Psoas muscle (tissue), 8 donors: ENCODE measurements around the gene EGFL8. TPM values are rescaled to one million over a fixed set of nuclear protein-coding genes. Genes with fewer than 3 reads are reported as not detected.
A peak's percentile ranks its signal among the peaks of the same experiment; 100 is the strongest.

Source experiments
- ATAC-seq, 4 donors: fragments of 200-7000 bp; cut with Tn5 transposase; one replicate each; pipeline ENCODE4 v1.9.1; 2020; ENCODE audit warnings: moderate library complexity in 3 of 4, mild to moderate bottlenecking in 2 of 4
- DNase-seq, 2 donors: peaks; one replicate each; pipeline ENCODE4 v3.0.0-alpha.2; 2020
- H3K27ac ChIP-seq: fragments of 200-600 bp; one replicate; pipeline ENCODE4 v1.8.0; 2022
- H3K27me3 ChIP-seq, 3 donors: fragments of 200-600 bp in 1 of 3; one replicate each; pipeline versions ENCODE4 v1.6.1 to v1.8.0; 2013 to 2022; ENCODE audit warnings: low read length in 2 of 3, mild to moderate bottlenecking in 2 of 3, moderate library complexity in 1 of 3; ENCODE audit not compliant: insufficient read depth in 3 of 3
- H3K36me3 ChIP-seq, 2 donors: fragments of 200-600 bp in 1 of 2; one replicate each; pipeline versions ENCODE4 v1.6.1 to v1.8.0; 2013 to 2022; ENCODE audit warnings: low read depth in 1 of 2, mild to moderate bottlenecking in 1 of 2, moderate library complexity in 1 of 2; ENCODE audit not compliant: insufficient read depth in 1 of 2
- H3K4me1 ChIP-seq: fragments of 200-600 bp; one replicate; pipeline ENCODE4 v1.8.0; 2022
- H3K4me3 ChIP-seq: fragments of 200-600 bp; one replicate; pipeline ENCODE4 v1.8.0; 2022; ENCODE audit warnings: mild to moderate bottlenecking
- H3K9me3 ChIP-seq: fragments of 200-600 bp; one replicate; pipeline ENCODE4 v1.8.0; 2022
- CTCF ChIP-seq: fragments of 200-600 bp; IDR thresholded peaks from one replicate; pipeline ENCODE4 v1.8.0; 2022; ENCODE audit warnings: antibody characterized with exemption
- WGBS, 3 donors: extraction: QIAGEN DNeasy Blood & Tissue Kit; methylation state at CpG; one replicate each; pipeline versions ENCODE4 v1.1.6 to v1.1.7; 2013; 5-methylcytosine and 5-hydroxymethylcytosine counted together
- intact Hi-C, 2 donors: fragments of 100-400 bp; cut with DNase I; formaldehyde crosslinking; loops; one replicate each; pipeline versions ENCODE4 v1.11.0 to v1.14.2; 2022
- polyA plus RNA-seq, 3 donors: library from polyadenylated mRNA; stranded (reverse); fragments of 200-250 nt; gene quantifications; one replicate each; pipeline ENCODE4 v1.2.3, GENCODE V29; 2013
- total RNA-seq, 4 donors: library from RNA; stranded (reverse); fragmentation: NEBNext Ultra II Directional in 2 of 4; extraction: Animal tissue kit (Norgen Biotek cat#: 25700) in 2 of 4; gene quantifications; one replicate each; pipeline versions ENCODE4 v1.2.1 to v1.2.4, GENCODE V29; 2021 to 2023
- donor health status: healthy with polysubstance abuse.
- donor health status: DM: no; HTN: no; CAD: no; lungs with moderate emphysema.
- donor health status: Bipolar disorder and iron deficiency.
- donor health status: healthy.
- donor health status: DM: yes; HTN: yes; CAD: no.
- donor health status: DM: no; HTN: no; CAD: no.
- donor health status: DM: no; HTN: no; CAD: no.
- donor health status: DM: yes; HTN: yes; CAD: no.

Gene EGFL8
- total and polyA plus RNA-seq, 7 donors: 2.0 to 7.0 (median 3.6) TPM

DNA sequence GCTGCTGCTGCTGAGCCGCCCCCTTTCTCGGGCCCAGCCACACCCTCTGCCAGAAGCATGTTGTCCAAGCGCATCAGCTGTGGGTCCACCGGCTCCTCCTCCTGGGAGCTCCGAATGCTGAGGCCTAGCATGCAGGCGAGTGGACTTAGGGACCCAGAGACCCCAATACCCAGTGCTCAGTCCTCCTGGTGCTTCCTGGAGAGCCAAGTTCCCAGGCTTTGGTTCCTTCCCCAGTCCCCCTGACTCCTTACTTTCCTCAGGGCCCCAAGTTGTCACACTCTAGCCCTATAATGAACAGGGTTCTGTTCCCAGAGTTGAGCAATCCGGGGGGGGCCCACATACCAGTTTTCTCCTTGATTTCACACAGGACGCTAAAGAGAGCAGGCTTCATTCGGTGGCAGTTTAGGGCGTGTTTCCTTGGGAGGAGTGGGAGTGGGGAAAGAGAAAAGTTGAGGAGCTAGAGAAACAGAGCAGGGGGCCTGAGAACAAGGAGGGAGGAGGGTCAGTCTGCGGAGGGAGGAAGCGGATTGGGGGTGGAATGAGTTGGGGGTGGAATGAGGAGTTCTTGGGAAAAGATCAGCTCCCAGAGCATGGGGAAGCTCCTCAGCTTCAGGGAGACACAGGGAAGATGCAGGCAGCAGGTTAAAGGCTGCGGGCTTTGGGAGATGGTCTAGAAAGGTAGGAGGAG, 24.1 kb downstream of the EGFL8 start:
- ATAC-seq (no peak), DNase-seq (no peak)
- Histone ChIP-seq H3K4me3 (peak overlapping the region; percentile 77), H3K4me1 (peaks cover 18% of the 10 kb centered on the region), H3K27ac (peak overlapping the region; percentile 91), H3K27me3 (no peaks in the 10 kb centered on the region), H3K36me3 (peaks cover 0 to 23% of the 10 kb centered on the region in 2 donors), H3K9me3 (no peaks in the 10 kb centered on the region)
- 17 to 28% (median 23%) methylated on average over 8 to 12 of the region's 13 CpGs for WGBS, 3 donors
- intact Hi-C loops: no loop called here
- no peak for TF ChIP-seq CTCF

- Histone ChIP-seq H3K4me1 (peaks cover 18% of the 10 kb centered on the region), H3K27ac (peak overlapping the region; percentile 91), H3K27me3 (no peaks in the 10 kb centered on the region), H3K36me3 (peaks cover 0 to 21% of the 10 kb centered on the region in 2 donors), H3K9me3 (no peaks in the 10 kb centered on the region), H3K4me3 (peak overlapping the region; percentile 77)
- intact Hi-C loops: no loop called here
- WGBS, 3 donors: 1 to 7% (median 5%) methylated on average over 9 to 10 of the region's 10 CpGs
- no peak for DNase-seq
- no peak for TF ChIP-seq CTCF
- ATAC-seq: peak in 1 of 4 donors; percentile 0
Measured at GRCh38 chr6:32189069-32189741, 24.8 kb downstream of the EGFL8 start.

GRCh38 chr6:32189742-32190053, 25.3 kb downstream of the EGFL8 start:
- ATAC-seq (peak; percentile 1 to 8 (median 4)), DNase-seq (peak in 1 of 2 donors; percentile 52)
- H3K27me3 ChIP-seq: no peaks in the 10 kb centered on the region
- no peaks in the 10 kb centered on the region for H3K9me3 ChIP-seq
- H3K27ac ChIP-seq: peak overlapping the region; percentile 91
- intact Hi-C loops: loop anchor here in 1 of 2 donors (10.0 kb wide), 1 partner anchor 1005 kb away; the partner anchor contains the start of gene COL11A2
- peak overlapping the region; percentile 77 for H3K4me3 ChIP-seq
- H3K4me1 ChIP-seq: peaks cover 19% of the 10 kb centered on the region
- no peak for TF ChIP-seq CTCF
- H3K36me3 ChIP-seq: peaks cover 0 to 21% of the 10 kb centered on the region in 2 donors
- whole genome bisulfite sequencing, 3 donors: 0 to 13% (median 11%) methylated on average over 12 to 23 of the region's 23 CpGs

DNA sequence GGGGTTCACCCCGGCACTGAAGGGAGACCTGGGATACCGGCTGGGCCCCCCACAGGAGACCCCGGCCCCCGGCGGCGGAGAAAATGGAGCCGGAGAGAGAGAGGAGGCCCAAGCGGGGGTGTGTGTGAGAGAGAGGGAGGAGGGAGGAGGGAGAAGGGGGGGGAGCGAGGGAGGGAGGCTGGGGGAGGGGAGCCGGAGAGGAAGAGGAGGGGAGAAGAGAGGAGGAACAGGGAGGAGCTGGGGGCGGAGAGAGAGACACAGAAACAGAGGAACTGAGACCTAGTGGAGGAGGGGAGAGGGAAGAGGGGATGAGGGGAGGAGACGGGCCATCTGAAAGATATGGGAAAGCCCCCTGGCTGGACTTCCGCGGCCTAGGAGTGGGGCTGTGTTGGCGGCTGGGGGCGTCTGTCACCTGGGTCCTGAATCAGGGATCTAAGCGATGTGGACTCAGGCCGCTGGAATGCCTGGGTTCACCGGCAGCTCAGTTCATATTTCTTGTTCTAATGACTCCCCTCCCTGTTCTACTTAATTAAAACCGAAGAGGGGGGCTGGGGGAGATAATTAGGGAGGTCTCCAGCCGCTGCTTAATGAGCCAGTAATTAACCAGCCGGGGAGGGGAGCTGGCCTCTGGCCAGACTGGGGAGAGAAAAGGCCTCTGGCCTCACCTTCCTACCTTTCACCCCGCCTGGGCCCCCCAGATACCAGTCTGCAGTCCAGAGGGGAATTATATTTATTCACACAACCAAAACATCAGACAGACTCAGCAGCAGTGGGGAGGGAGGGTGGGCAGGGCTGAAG, 25.9 kb downstream of the EGFL8 start, which contains the start of gene PBX2:
TSS of gene PBX2 (minus strand) at position 149 of the 798 bp plus-strand sequence. CDS start 287 bp downstream, outside the sequence.
- WGBS, 3 donors: 0 to 2% (median 1%) methylated on average over 15 to 23 of the region's 23 CpGs
- TF ChIP-seq CTCF: no peak
- Histone ChIP-seq H3K4me1 (peaks cover 20% of the 10 kb centered on the region), H3K27me3 (no peaks in the 10 kb centered on the region), H3K9me3 (no peaks in the 10 kb centered on the region), H3K27ac (peak within 1 kb of the TSS; percentile 91), H3K4me3 (peak within 1 kb of the TSS; percentile 77), H3K36me3 (peaks cover 0 to 21% of the 10 kb centered on the region in 2 donors)
- peak; percentile 76 to 82 (median 78) for ATAC-seq
- intact Hi-C loops: loop anchor here in 1 of 2 donors (10.0 kb wide), 1 partner anchor 1005 kb away; the partner anchor contains the start of gene COL11A2
- peak; percentile 89 to 95 for DNase-seq
